Measurements from ENCODE around the gene PAAF1.

GRCh38 chr11:73866586-73866996, 10.2 kb upstream of the PAAF1 start:
- TF ChIP-seq, protein P1, sequence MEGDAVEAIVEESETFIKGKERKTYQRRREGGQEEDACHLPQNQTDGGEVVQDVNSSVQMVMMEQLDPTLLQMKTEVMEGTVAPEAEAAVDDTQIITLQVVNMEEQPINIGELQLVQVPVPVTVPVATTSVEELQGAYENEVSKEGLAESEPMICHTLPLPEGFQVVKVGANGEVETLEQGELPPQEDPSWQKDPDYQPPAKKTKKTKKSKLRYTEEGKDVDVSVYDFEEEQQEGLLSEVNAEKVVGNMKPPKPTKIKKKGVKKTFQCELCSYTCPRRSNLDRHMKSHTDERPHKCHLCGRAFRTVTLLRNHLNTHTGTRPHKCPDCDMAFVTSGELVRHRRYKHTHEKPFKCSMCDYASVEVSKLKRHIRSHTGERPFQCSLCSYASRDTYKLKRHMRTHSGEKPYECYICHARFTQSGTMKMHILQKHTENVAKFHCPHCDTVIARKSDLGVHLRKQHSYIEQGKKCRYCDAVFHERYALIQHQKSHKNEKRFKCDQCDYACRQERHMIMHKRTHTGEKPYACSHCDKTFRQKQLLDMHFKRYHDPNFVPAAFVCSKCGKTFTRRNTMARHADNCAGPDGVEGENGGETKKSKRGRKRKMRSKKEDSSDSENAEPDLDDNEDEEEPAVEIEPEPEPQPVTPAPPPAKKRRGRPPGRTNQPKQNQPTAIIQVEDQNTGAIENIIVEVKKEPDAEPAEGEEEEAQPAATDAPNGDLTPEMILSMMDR (IDR thresholded peaks at IDR 0.05 in 8 of 11, conservative IDR thresholded peaks at IDR 0.05 in 3 of 11): no peak
- TF ChIP-seq POLR2A (IDR thresholded peaks at IDR 0.05) (no peak), POLR2AphosphoS5 (IDR thresholded peaks at IDR 0.05) (no peak)
